ENCODE measurements around the gene SIX2. TPM values are rescaled to one million over a fixed set of nuclear protein-coding genes. Genes with fewer than 3 reads are reported as not detected.

The SIX2 gene
- polyA plus RNA-seq, 3 donors, result 21.3 to 38.2 (median 28.7) TPM

DNA sequence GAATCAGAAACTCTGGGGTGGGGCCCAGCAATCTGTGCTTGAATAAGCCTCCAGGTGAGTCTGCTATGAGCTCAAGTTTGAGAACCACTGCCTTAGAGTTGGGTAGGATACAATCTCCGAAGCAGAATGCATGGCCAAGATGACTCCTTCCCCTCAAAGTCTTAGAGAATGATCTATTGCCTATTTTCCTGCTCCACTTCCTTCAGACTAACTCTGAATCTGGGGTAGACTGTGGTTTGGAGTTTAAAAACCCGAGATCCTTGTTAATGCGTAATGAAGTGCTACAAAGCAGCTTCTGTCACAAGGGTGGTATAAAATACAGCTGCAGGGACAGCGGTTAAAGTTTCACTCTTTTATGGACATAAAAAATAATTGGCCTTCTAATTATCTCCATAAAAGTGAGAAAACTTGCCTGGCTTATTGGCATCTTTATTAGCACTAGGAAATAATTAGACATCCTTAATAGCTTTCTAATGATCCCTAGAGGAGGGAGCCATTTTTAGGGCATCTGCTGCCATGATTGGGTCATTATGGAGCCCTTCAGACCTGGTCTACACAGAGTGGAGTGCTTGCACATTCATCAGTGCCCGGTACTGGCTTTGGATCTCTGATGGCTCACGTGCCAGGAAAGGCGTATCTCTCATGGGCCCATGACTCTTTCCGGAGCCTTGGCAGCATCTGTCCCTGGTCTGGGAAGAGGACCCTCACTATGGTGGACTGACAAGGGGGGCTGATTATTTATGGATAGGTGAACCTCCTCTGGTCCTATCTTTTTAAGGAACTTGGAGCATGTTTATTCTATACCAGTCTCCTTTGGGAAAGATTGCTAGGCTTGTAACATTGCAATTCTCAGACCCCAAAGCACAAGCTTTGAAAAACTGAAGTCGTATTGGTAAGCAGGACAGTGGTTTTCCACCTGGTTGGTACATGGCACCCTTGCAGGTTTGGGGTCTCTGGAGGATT lies 28.2 kb downstream of the SIX2 start:
- DNase-seq (ENCODE audit: extremely low read depth in 1 of 11, low read depth in 9 of 11, low spot score in 4 of 11), result no peak

DNA sequence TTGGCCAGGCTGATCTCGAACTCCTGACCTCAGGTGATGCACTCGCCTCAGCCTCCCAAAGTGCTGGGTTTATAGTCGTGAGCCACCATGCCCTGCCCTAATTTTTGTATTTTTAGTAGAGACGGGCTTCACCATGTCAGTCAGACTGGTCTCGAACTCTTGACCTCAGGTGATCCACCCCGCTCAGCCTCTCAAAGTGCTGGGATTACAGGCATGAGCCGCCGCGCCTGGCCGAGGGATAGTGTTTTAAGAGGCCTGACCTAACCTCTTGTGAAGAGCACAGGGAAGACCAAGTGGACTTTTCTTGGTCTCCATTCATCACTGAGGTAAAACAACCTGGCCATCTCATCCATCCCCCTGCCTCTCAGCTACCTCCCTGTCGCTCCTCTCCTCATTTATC lies 29.7 kb downstream of the SIX2 start:
- no peak for DNase-seq (ENCODE audit: extremely low read depth in 1 of 11, low read depth in 9 of 11, low spot score in 4 of 11)

DNA sequence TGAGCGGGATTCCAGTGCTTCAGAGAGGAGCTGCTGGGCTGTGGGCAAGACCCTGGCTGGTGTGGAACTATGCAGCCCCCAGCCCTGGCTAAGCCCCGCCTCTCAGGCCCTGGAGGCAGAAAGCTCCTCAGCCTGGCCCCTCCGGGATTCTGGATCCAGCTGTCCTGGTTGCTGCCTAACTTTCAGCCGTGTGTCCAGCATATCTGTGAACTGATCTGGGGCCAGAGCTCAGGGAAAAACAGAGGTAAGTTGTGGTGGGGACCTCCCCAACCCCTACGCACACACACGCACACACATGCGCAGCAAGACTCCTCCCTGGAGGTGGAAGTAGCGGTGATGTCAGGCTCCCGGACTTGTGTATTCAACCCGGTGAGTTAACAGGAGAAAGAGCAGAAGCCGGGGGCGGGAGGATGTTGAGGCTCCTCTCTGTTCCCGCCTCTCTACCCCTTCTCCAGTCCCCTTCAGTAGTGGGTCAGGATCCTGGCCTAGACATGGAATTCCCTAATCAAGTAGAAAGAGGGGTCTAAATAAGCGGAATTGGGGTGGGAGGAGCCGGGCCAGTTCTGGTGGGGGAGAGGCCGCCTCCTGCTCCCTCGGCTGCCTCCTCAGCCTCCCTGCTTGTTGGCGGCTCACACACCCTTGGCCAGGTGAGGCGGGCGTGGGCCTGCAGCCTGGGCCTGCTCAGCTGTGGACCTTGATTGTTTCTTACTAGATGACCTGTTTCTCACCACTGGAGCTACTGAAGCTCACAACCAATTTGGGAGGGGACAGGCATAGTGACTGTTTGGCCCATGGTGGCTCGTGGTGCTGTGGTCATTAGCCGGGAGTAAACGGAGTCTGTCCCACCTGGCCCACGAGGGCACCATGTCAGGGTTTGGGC lies 33.4 kb downstream of the SIX2 start:
- DNase-seq (ENCODE audit: extremely low read depth in 1 of 11, low read depth in 9 of 11, low spot score in 4 of 11), result no peak

DNA sequence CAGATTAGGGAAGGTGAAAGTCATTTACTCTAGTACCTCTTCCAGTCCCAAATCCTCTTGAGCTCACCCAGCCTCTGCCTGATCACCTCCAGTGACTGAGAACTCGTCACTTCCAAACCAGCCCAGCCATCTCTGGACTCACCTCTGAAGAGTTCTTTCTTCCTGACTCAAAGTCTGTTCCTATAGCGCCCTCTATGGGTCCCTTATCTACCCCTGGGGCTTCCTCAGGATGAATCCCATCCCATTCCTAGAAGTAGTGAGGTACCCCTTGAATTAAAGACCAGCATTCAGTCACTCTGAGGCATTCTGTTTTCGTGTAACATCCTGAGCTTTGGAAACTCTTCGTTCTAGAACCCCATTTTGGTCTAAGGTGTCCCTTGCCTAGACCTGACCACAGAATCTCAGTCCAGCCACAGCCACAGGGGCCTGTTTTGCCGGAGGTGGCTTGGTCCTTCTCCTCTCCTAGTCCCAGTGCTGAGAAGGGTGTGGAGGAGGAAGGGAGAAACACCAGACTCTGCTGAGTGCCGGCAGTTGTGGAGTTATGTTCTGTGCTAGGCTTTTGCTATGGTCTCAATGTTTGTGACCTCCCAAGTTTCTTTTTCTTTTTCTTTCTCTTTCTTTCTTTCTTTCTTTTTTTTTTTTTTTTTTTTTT lies 35.1 kb downstream of the SIX2 start:
- no peak for DNase-seq (ENCODE audit: extremely low read depth in 1 of 11, low read depth in 9 of 11, low spot score in 4 of 11)

DNA sequence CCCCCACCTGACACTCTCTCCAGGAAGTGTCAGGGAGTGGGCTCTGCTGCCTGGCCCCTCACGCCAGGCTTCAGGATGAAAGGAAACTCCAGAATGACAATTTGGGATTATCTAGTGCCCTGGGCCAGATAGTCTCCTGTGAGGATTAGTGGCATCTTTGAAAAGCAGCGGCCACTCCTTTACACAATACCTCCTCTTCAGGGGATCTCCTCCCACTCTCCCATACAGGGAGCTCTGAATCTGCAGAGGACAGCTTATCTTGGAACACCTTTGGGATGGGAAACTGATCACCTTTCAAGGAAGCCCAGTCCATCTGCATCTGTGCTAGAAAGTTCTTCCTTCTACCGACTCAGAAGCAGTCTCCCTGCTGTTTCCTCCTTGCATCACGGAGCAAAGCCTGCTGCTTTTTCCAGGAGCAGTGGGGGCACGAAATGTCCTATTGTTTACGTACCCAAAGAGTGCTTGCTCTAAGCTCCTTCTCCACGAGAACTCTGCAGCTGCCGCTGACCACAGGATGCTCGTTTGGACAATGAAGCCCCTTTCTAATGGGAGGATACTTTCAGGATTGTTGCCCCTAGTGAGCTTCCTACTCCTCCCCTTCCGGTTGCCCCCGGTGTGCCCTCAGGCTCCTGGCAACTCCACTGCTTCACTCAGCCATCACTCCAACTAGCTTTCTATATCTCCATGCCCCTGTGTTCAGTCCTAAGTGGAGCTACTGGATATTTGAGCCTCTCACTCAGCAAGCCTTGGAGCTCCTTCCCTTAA lies 36.3 kb downstream of the SIX2 start:
- DNase-seq (ENCODE audit: extremely low read depth in 1 of 11, low read depth in 9 of 11, low spot score in 4 of 11), result no peak

DNA sequence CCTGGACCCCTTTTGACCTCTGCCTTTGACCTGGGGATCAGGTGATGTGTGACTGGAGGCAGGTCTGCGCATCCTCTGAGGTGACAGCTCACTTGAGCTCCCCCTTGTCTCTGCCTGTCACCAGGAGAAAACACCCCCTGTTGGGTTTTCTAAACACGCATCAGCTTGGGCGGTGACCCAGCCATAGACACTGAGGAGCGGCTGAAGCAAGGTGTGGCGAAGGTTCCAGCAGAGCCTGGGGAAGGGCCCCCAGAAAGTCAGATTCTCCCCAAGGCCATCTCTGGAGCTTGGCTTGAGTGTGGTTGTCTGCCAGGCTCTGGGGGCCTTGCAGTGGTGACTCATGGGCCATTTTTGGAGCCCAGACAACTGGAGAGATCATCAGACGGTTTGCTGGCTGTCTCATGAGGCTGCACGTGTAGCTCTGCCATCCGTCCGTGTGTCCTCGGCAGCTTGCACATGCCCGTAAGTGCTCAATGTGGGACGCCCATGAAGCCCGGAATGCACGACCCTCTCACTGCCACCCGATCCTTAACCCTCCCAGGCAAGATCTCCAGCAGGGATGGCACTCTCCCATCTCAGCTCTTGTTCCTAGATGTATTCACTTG lies 38.3 kb downstream of the SIX2 start:
- no peak for DNase-seq (ENCODE audit: extremely low read depth in 1 of 11, low read depth in 9 of 11, low spot score in 4 of 11)

DNA sequence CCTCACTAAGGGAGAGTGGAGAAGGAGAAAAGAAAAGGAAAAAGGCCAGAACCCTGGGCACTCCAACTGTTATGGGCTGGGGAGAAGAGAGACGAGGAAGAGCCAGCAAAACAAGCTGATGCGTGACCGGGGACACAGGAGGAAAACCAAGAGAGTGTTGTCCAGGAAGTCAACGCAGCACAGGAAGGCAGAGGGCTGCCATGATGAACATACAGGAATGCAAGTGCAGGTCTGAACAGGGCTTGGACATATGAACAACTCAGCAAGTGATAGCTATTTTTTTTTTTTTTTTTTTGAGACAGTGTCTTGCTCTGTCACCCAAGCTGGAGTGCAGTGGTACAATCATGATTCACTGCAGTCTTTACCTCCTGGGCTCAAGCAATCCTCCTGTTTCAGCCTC lies 39.3 kb downstream of the SIX2 start:
- no peak for DNase-seq (ENCODE audit: extremely low read depth in 1 of 11, low read depth in 9 of 11, low spot score in 4 of 11)

DNA sequence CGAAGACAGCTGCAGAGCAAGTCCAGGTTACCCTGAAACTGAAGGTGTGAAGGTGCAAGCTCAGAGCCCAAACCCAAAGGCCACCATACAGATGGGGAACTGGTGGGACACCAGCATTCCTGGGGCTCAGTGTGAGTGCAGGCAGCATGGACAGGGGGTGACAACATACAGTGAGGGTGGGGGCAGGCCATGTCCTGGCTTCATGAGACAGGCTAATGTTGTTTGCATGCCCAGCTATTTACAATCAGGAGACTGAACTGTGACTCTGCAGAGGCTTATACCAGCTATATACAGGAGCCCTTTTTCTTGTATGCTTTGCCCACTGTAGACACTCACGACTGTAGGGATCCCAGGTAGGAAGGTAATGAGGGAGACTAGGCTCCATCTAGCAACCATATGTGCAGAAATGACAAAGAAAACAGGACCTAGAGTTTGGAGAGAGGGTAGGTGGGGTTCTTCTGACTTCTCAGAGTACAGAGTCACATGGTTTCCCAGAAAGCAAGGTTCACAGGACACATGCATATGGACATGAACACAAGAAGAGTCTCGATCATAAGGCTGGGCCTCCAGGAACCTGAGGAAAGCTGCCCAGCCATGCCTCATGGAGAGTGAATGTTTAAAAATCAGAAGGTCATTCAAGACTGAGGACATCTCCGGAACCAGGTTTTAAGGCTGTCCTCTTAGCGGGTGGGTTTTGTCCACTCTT lies 41.4 kb downstream of the SIX2 start:
- no peak for DNase-seq (ENCODE audit: extremely low read depth in 1 of 11, low read depth in 9 of 11, low spot score in 4 of 11)

DNA sequence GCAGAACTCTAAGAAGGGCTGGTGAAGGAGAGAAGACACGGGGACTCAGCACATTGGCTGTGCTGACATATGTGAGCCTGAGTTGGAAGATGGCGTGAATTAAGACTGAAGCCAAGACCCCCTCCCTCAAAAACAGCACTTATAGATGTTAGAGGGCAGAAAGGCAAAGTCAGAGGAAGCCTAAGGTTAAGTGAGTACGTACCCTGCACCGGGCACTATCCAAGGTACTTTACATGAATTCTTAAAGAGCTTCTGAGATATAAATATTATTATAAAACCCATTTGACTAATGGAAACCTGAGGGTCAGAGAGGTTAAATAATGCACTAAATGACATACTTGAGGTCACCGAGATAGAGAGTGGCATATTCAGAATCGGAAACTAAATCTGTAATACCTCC lies 42.2 kb downstream of the SIX2 start:
- no peak for DNase-seq (ENCODE audit: extremely low read depth in 1 of 11, low read depth in 9 of 11, low spot score in 4 of 11)

DNA sequence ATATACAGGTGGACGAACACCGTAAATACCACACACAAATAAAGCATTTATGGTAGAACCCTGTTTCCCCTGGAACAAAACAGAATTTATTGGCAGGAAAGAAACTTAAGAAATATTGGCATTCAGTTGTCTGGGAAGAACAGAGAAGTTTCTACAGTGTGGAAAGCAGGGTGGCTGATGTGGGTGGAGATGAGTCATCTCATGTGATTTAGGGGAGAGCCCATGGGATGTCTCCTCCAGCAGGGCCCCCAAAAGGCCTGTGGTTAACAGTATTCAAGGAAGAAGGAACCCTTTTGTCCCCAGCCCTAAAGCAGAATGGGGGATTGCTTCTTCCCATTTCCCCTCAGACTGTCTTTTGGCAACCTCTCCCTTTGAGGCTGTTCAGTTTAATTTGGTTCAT lies 43.6 kb downstream of the SIX2 start:
- no peak for DNase-seq (ENCODE audit: extremely low read depth in 1 of 11, low read depth in 9 of 11, low spot score in 4 of 11)

DNA sequence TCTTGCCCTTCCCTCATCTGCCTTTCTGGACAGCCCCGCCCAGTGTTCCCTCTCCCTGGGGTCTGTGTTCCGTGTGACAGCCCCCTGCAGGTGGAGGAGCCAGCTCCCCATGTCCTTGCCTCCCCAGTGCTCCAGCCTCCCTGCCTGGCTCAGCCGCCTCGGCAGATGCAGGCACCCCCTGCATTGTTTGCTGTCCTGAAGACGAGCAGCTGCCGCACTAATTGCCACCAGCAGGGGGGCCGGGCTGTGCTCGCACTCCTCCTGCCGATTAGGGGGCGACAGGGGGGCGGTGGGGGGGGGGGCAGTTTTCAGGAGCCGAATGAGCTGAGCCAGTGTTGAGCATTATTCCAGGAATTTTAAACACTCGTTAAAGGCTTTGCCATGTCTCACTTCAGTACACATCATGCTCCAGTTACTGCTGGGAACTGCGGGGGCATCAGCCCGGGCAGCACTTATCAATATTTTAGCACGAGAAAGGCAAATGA lies 44.5 kb downstream of the SIX2 start:
- DNase-seq (ENCODE audit: extremely low read depth in 1 of 11, low read depth in 9 of 11, low spot score in 4 of 11), result no peak

DNA sequence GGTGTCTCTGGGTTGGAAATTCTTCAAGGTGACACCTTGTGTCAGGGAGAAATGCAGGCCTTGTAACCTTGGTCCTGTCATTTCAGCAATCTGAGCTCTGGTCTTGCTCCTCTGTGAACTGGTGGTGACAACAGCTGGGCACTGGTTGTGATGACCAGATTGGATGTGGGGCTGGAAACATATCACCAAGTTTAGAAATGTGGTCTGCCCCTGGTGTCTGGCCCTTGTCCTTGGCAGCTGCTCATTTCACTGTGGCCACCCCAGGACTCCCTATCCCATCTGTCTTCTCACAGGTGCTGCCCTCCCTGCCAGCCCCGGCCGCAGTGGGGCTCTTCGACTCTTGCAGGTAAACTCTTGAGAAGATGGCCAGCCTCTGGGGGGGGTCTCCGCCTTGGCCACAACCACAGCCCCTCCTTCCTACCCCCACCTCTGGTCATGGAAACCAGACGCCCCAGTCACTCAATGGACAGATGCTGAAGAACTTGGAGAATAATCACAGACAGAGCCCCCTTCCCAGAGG lies 47.0 kb downstream of the SIX2 start:
- no peak for DNase-seq (ENCODE audit: extremely low read depth in 1 of 11, low read depth in 9 of 11, low spot score in 4 of 11)

DNA sequence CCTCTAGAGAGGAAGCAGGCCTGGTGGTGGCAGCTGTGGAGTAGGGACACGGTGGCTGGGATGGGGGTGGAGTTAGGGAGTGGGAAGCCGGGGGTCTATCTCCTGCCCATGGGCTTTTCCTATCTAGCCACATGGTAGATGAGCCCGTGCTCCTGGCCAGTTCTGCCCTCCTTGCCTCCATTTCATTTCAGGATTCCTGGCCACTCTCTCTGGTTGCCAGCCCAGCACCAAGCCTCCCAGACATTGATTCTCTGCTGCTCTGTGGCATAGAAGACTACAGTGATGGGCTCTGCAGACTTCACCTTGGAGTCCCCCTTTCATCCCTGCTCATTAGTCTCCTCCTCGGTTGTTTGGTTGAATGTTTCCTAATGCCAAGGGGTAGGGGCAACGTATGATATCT lies 48.4 kb downstream of the SIX2 start:
- DNase-seq (ENCODE audit: extremely low read depth in 1 of 11, low read depth in 9 of 11, low spot score in 4 of 11), result no peak

DNA sequence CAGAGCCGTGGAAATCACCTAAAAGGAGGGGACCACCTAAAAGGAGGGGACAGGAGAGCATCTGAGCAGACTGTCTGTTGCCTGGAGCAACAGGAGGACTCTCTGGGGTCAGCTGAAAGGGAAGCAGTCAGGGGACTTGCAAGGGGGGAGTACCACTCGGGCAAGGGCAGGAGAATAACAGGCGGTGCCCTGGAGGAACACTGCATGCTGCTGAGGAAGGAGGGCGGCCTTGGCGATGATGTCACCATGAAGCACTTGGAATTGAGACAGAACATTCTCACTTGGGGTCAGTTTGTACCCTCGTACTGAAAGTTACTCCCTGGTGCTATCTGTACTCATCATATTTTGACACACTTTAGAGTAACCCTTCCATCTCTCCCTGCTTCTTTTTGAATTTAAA lies 49.4 kb downstream of the SIX2 start:
- DNase-seq (ENCODE audit: extremely low read depth in 1 of 11, low read depth in 9 of 11, low spot score in 4 of 11), result no peak

DNA sequence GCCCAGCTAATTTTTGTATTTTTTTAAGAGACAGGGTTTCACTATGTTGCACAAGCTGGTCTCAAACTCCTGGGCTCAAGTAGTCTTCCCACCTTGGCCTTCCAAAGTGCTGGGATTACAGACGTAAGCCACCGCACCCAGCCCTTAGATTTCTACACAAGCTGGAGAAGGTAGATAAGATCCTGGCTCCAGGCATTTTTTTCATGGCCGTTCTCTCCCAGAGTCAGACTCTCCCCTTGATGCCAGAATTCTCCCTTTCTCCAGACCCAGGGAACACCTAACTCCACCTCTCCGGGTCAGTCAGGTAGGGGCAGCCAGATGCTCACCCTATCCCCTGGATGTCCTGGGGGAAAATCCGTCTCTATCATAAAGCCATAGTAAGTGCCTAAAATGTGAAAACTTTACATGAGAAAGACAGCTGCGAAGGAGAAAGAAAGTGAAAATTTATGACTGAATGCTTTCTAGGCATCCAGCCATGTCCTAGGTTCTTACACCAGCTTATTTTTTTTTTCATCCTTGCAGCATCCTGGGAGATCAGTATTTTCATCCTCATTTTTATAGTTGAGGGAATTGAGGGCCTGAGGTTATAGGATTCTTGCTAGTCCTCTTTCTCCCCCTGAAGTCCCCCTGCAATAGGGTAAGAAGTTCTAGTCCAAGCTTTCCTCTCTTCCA lies 51.5 kb downstream of the SIX2 start:
- DNase-seq (ENCODE audit: extremely low read depth in 1 of 11, low read depth in 9 of 11, low spot score in 4 of 11), result no peak

DNA sequence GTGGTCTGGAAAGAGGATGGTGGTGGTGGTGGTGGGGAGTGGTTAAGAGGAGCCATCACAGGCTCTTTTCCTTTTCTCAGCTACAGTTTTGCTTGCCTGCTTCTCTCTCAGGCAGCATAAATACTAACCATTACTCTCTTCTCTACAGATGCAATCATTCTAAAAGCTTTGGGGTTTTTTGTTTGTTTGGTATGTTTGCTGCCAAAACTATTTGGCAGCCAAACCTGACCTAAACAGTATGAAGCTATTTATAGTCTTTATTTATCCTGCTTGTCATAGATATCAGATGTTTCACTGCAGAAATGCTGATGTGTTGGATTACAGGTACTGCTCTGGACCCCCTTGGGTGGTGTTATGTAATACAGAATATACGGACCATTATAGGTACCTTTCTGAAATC lies 52.4 kb downstream of the SIX2 start:
- no peak for DNase-seq (ENCODE audit: extremely low read depth in 1 of 11, low read depth in 9 of 11, low spot score in 4 of 11)

All from renal cortex interstitium (tissue), 11 donors.